ENCODE measurements around the gene C1orf232. TPM values are rescaled to one million over a fixed set of nuclear protein-coding genes. Genes with fewer than 3 reads are reported as not detected.

C1orf232 gene
- total RNA-seq, 1 experiment from 2014 or later = not detected

- DNase-seq (ENCODE audit: low spot score) = peak; percentile 31
These were observed 12.3 kb downstream of the C1orf232 start for GRCh38 chr1:26156285-26157038.

DNA sequence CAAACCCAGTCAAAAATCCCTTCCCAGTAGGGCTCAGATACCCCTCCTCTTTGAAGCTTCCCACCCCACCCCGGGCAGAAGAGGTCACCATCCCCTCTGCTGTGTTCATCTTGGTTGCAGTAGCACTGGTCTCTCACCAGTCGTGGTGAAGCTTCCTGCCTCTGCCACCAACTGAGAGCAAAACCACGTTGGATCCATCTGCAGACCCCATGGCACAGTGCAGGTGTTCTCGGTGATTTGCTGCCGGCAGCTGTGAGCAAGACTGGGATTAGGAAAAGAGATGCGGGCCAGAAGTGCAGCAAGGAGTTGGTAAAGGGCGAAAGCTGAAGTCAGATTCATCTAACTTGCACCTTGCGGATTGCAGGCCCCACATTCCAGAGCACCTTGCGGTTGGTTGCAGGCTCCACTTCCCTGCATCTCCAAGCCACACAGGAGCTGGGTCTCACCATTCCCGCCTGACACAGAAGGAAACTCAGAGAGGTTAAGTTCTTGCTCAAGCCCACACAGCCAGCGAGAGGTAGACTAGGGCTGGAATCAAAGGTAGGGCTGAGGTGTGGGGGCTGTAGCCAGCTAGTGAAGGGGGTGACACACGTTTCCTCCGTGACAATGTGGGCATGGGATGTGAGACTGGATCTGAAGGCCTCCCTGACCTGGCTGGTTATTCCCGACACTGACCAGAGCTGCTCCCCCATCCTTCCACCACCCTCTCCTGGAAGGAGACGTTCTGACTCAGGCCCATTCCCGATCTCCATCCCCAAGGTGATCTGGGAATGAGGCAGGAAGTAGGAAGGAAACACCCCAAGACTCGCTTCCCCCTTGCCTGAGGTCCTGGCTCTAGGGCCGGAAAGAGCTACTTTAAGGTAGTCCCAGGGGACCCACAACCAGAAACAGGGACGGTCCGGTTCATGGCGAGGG is 13.1 kb downstream of the C1orf232 start:
- DNase-seq (ENCODE audit: low spot score) = no peak

- DNase-seq (ENCODE audit: low spot score) = no peak
These were observed 14.0 kb downstream of the C1orf232 start for GRCh38 chr1:26154750-26155149.

DNA sequence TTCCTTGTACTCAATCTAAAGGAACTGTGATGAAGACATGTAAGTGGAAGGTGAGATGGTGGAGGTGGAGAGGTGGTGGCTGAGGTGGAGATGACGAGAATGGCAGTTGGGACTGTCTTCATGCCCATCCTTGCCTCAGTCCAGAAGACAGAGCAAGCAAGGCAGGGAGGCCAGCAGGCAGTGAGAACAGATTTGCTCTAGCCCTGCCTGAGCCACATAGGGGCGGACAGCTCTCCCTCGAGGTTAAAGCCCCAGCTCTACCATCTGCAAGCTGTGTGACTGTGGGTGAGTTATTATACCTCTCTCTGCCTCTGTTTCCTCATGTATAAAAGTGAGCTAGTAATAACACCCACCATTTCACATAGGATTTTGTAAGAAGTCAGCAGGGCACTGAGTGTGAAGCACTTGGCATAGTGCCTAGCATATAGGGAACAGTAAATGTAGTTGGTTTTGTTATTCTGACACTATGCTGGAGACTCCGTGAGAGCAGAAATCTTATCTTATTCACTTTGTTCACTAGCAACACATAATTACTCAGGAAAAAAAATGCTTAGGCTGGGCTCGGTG is 14.7 kb downstream of the C1orf232 start:
- DNase-seq (ENCODE audit: low spot score) = no peak

- DNase-seq (ENCODE audit: low spot score) = no peak
These were observed 19.9 kb downstream of the C1orf232 start for GRCh38 chr1:26148887-26149286.

GRCh38 chr1:26145960-26146294 is 22.8 kb downstream of the C1orf232 start:
- DNase-seq (ENCODE audit: low spot score) = no peak

GRCh38 chr1:26145041-26145959 is 23.5 kb downstream of the C1orf232 start:
- peak; percentile 65 for DNase-seq (ENCODE audit: low spot score)

GRCh38 chr1:26142159-26142558 is 26.6 kb downstream of the C1orf232 start:
- DNase-seq (ENCODE audit: low spot score) = no peak

DNA sequence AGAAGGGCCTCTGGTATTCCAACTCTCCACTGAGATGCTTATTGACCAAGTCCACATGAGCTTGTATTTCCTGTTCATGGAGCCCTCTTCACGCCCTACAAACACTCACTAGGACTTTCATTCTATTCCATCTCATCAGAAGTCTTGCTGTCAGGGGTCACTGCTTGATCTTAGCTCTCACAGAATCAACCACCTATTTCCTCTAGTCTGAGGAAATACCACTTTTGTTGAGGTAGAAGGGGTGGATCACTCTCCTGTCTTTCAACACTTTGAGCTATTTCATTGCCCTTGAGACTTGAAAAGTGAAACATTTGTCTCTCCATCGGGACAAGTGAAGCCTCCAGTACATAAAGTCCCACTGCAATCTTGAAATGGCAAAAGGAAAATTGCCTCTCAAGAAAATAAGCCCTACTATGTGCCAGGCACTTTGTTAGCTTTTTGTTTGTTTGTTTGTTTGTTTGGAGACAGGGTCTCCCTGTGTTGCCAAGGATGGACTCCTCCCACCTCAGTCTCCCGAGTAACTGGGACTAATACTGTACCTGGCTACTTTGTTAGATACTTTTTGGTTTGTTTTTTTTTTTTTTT is 29.7 kb downstream of the C1orf232 start:
- DNase-seq (ENCODE audit: low spot score) = no peak

DNA sequence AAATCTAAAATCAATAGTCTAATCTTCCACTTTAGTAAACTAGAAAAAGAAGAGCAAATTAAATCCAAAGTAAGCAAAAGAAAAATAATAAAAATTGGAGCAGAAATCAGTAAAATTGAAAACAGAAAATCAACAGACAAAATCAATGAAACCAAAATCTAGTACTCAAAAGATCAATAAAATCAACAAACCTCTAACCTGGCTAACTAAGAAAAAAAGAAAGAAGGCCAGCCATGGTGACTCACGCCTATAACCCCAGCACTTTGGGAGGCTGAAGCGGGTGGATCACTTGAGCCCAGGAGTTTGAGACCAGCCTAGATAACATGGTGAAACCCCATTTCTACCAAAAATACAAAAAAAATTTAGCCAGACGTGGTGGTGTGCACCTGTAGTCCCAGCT is 34.3 kb downstream of the C1orf232 start:
- no peak for DNase-seq (ENCODE audit: low spot score)

DNA sequence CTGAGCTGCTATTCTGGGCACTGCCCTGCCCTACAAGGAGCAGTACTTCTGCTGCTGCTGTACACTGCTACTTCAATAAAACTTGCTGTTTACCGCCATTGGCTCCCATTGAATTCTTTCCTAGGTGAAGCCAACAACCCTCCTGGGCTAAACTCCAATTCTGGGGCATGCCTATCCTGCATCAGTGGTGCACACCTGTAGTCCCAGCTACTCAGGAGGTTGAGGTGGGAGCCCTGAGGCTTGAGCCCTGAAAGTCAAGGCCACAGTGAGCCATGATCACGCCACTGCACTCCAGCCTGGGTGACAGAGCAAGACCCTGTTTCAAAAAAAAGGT is 36.0 kb downstream of the C1orf232 start:
- DNase-seq (ENCODE audit: low spot score) = no peak

DNA sequence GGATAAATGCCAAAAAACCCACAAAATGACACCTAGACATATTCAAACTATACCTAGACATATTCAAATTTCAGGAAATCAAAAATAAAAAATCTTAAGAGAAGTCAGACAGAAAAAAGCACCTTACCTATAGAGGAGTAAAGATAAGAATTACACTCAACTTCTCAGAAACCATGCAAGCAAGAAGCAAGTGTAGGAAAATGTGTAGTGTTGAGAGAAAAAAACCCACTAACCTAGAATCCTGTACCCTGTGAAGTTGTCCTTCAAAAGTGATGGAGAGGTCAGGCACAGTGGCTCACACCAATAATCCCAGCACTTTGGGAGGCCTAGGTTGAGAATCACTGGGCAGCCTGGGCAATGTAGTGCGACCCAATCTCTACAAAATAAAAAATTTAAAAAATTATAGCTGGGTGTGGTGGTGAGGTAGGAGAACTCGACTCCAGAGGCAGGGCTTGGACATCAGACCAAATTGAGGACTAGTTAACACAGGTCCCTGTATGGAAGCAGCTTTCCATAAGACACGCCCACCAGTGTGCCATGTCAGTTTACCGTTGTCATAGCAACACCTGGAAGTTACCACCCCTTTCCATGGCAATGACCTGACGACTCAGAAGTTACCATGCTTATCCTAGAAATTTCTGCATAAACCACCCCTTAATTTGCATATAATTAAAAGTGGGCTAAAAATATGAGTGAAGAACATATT is 36.5 kb downstream of the C1orf232 start:
- peak; percentile 37 for DNase-seq (ENCODE audit: low spot score)

DNA sequence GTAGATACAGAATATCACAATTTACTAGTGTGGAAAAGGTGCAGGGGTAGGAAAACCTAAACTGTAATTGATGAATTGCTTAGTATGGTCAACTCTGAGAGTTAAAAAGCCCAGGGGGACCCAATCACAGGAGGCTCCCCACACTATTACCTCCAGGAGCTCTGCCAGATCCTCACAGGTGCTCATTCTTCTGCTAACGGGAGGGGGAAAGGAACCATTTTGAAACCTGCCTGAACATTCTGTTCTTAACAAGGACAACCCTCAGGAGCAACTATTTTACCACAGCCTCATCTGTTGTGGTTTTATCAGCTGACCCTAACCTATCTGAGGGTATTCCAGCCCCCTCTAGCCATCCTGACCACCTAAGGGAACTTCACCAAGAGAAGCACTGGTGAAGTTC is 38.1 kb downstream of the C1orf232 start:
- no peak for DNase-seq (ENCODE audit: low spot score)

DNA sequence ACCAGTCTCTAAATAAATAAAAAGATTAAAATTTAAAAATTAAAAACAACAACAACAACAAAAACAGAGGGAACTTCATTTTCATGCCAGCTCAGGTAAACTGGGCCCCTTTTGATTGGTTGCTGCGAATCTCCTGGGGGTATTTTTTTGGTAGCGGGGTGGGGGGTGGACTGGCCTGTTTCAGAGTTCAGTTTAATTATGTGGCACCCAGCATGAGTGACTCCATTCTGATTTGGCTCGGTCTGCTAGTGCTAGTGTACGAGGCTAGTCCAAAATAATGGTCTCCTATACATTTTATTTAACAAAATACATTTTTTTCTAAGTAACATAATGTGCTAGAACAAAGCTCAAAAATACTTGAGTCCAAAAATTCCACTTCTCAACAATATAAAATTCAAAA is 39.0 kb downstream of the C1orf232 start:
- no peak for DNase-seq (ENCODE audit: low spot score)

GRCh38 chr1:26127235-26128163 is 41.3 kb downstream of the C1orf232 start:
- DNase-seq (ENCODE audit: low spot score) = no peak

GRCh38 chr1:26126321-26127084 is 42.3 kb downstream of the C1orf232 start:
- peak; percentile 76 for DNase-seq (ENCODE audit: low spot score)

DNA sequence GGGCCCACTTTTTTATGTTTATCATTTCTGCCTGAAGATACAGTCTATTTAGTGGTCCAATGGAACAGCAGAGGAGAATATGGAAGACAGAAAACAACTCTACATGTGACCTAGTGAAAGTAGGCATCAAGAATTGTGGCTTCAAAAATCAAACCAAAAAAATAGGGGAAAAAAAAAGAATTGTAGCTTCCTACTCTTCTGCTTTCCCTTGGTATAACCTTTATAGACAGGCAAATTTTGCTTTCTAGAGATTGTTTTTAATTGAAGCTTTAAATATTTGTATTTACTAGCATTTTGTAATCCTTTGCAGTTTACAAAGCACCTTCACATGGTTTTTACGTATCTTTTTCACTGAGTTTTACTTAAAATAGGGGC is 42.8 kb downstream of the C1orf232 start:
- DNase-seq (ENCODE audit: low spot score) = no peak

GRCh38 chr1:26125382-26125781 is 43.4 kb downstream of the C1orf232 start:
- no peak for DNase-seq (ENCODE audit: low spot score)

All from A172 (cell line).